ENCODE measurements around the gene XRCC5. TPM values are rescaled to one million over a fixed set of nuclear protein-coding genes. Genes with fewer than 3 reads are reported as not detected.

The XRCC5 gene
- total and polyA plus RNA-seq, 2 donors (not counting 1 experiment from before 2014, with no cell fraction given): 45.5 to 198 TPM

DNA sequence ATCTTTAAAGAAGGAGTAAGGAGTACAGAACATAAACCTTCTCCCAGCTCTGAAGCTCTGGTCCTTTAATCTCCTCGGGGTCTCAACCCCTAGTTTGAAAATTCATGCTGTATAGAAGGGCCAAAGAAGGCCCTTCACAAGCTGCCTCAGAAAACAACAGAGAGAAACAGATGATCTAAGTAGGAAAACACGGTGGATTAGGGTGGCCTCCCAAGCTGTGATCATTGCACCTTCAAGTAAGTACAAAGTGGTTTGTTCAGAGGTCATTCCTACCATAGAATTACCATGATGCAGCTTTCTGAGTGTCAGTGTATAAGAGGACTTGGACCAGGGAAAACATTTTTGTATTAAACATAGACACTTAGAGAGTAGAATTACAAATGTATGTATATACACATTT is 16.5 kb upstream of the XRCC5 start:
- no peak overlapping the region for H3K27ac Mint-ChIP-seq
- intact Hi-C loops (cut with micrococcal nuclease): no loop called here
- Histone ChIP-seq H4K20me1 (ENCODE audit: control insufficient read depth, insufficient read depth, low read length, poor library complexity, severe bottlenecking) (no peaks in the 10 kb centered on the region), H3K9me3 (ENCODE audit: control extremely low read depth in 1 of 3, control insufficient read depth in 2 of 3, insufficient read depth in 1 of 3, low read length in 2 of 3) (no peaks in the 10 kb centered on the region), H3K79me2 (ENCODE audit: control insufficient read depth, insufficient read depth, low read length) (peaks cover 1% of the 10 kb centered on the region), H2AFZ (ENCODE audit: insufficient read depth, low read depth, low read length, poor library complexity, severe bottlenecking) (no peak overlapping the region), H3K4me2 (replicated peaks; ENCODE audit: low read depth, low read length, poor library complexity, severe bottlenecking) (no peak overlapping the region), H3K4me1 (ENCODE audit: control insufficient read depth in 2 of 2, insufficient read depth in 2 of 2, low read length in 2 of 2) (no peaks in the 10 kb centered on the region), H3K27ac (ENCODE audit: low read length in 2 of 2) (no peak overlapping the region), H3K36me3 (replicated peaks in 1 of 2; ENCODE audit: control extremely low read depth in 1 of 2, control insufficient read depth in 1 of 2, extremely low read depth in 1 of 2, insufficient read depth in 2 of 2, low read length in 1 of 2) (no peaks in the 10 kb centered on the region), H3K4me3 (ENCODE audit: control extremely low read depth in 1 of 5, extremely low read depth in 1 of 5, insufficient read depth in 1 of 5, low read depth in 2 of 5, low read length in 4 of 5) (no peak overlapping the region), H3K27me3 (replicated peaks in 1 of 4; ENCODE audit: control extremely low read depth in 1 of 4, control insufficient read depth in 3 of 4, insufficient read depth in 4 of 4, low read length in 3 of 4) (no peaks in the 10 kb centered on the region), H3K9ac (ENCODE audit: low read length) (no peak overlapping the region)
- 100% methylated on average over 1 of the region's 2 CpGs for WGBS (ENCODE audit: insufficient coverage)
- no peak for TF ChIP-seq EZH2 (IDR thresholded peaks at IDR 0.05; ENCODE audit: borderline replicate concordance, insufficient read depth, low read depth, low read length, poor library complexity, severe bottlenecking)
- TF ChIP-seq, protein P1, sequence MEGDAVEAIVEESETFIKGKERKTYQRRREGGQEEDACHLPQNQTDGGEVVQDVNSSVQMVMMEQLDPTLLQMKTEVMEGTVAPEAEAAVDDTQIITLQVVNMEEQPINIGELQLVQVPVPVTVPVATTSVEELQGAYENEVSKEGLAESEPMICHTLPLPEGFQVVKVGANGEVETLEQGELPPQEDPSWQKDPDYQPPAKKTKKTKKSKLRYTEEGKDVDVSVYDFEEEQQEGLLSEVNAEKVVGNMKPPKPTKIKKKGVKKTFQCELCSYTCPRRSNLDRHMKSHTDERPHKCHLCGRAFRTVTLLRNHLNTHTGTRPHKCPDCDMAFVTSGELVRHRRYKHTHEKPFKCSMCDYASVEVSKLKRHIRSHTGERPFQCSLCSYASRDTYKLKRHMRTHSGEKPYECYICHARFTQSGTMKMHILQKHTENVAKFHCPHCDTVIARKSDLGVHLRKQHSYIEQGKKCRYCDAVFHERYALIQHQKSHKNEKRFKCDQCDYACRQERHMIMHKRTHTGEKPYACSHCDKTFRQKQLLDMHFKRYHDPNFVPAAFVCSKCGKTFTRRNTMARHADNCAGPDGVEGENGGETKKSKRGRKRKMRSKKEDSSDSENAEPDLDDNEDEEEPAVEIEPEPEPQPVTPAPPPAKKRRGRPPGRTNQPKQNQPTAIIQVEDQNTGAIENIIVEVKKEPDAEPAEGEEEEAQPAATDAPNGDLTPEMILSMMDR (IDR thresholded peaks at IDR 0.05): no peak
- H3K4me3 Mint-ChIP-seq: no peak overlapping the region
- no peaks in the 10 kb centered on the region for H3K9me3 Mint-ChIP-seq (ENCODE audit: insufficient read depth)
- H3K4me1 Mint-ChIP-seq: no peaks in the 10 kb centered on the region
- ATAC-seq (ENCODE audit: low read depth): no peak
- peaks cover 9% of the 10 kb centered on the region for H3K27me3 Mint-ChIP-seq
- no peak for DNase-seq
- ChIA-PET POLR2A (no interaction called here), CTCF (no interaction called here)

DNA sequence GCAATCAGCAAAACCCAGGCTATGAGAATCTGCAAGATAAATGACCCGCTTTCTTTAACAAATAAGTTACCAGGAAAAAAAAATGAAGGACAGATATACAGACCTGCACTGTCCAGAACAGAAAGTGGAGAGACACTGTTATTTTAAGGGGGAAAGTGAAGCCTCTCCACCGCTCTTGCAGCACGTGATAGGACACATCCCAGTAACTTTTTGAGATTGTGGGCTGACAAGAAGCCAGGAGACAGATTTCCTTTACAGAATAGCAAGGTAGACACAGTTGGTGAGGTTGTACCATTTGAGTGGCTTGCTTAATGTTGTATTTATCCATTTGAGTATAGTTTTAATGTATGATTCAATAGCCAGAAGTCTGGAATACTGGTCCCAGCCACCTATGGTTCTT is 14.4 kb upstream of the XRCC5 start:
- Mint-ChIP-seq H3K4me1 (no peaks in the 10 kb centered on the region), H3K27me3 (peaks cover 8% of the 10 kb centered on the region), H3K9me3 (ENCODE audit: insufficient read depth) (no peaks in the 10 kb centered on the region), H3K27ac (no peak overlapping the region), H3K4me3 (no peak overlapping the region)
- no peak overlapping the region for H2AFZ ChIP-seq (ENCODE audit: insufficient read depth, low read depth, low read length, poor library complexity, severe bottlenecking)
- H3K4me2 ChIP-seq (replicated peaks; ENCODE audit: low read depth, low read length, poor library complexity, severe bottlenecking): no peak overlapping the region
- ChIA-PET CTCF (interaction anchor here (0.6 kb wide), 1 partner anchor 16 kb away, joined by 7 read pairs; no protein-coding TSS in a partner anchor), POLR2A (no interaction called here)
- DNase-seq (no peak), ATAC-seq (ENCODE audit: low read depth) (no peak)
- 90% methylated on average over 2 of the region's 3 CpGs for WGBS (ENCODE audit: insufficient coverage)
- peaks cover 5% of the 10 kb centered on the region for H3K79me2 ChIP-seq (ENCODE audit: control insufficient read depth, insufficient read depth, low read length)
- no peaks in the 10 kb centered on the region for H3K4me1 ChIP-seq (ENCODE audit: control insufficient read depth in 2 of 2, insufficient read depth in 2 of 2, low read length in 2 of 2)
- no peaks in the 10 kb centered on the region for H3K9me3 ChIP-seq (ENCODE audit: control extremely low read depth in 1 of 3, control insufficient read depth in 2 of 3, insufficient read depth in 1 of 3, low read length in 2 of 3)
- peaks cover 0 to under 1% of the 10 kb centered on the region in 2 experiments for H3K36me3 ChIP-seq (replicated peaks in 1 of 2; ENCODE audit: control extremely low read depth in 1 of 2, control insufficient read depth in 1 of 2, extremely low read depth in 1 of 2, insufficient read depth in 2 of 2, low read length in 1 of 2)
- H4K20me1 ChIP-seq (ENCODE audit: control insufficient read depth, insufficient read depth, low read length, poor library complexity, severe bottlenecking): no peaks in the 10 kb centered on the region
- intact Hi-C loops (cut with micrococcal nuclease): no loop called here
- H3K4me3 ChIP-seq (ENCODE audit: control extremely low read depth in 1 of 5, extremely low read depth in 1 of 5, insufficient read depth in 1 of 5, low read depth in 2 of 5, low read length in 4 of 5): no peak overlapping the region
- no peak overlapping the region for H3K27ac ChIP-seq (ENCODE audit: low read length in 2 of 2)
- H3K9ac ChIP-seq (ENCODE audit: low read length): no peak overlapping the region
- no peaks in the 10 kb centered on the region for H3K27me3 ChIP-seq (replicated peaks in 1 of 4; ENCODE audit: control extremely low read depth in 1 of 4, control insufficient read depth in 3 of 4, insufficient read depth in 4 of 4, low read length in 3 of 4)
- no peak for TF ChIP-seq EZH2 (IDR thresholded peaks at IDR 0.05; ENCODE audit: borderline replicate concordance, insufficient read depth, low read depth, low read length, poor library complexity, severe bottlenecking)
- TF ChIP-seq, protein P1 (IDR thresholded peaks at IDR 0.05): no peak
